Stimulated activated CD4-positive, alpha-beta T cell treated with anti-CD3 and anti-CD28 coated beads, Interleukin-4, amount 100 ng/mL, for 48 hours (primary cell): Measurements from ENCODE around the gene AKNA.

Experiments used
- DNase-seq, 2 donors: peaks; one replicate each; pipeline ENCODE4 v3.0.0-alpha.2; 2020; ENCODE audit warnings: low read depth in 2 of 2

AKNA gene

GRCh38 chr9:114417511-114417910, 29.7 kb upstream of the AKNA start:
- no peak for DNase-seq

- DNase-seq, result no peak
These were observed 29.1 kb upstream of the AKNA start for GRCh38 chr9:114416906-114417305.

GRCh38 chr9:114416290-114416689, 28.5 kb upstream of the AKNA start:
- no peak for DNase-seq

- DNase-seq, result no peak
These were observed 26.6 kb upstream of the AKNA start for GRCh38 chr9:114414346-114414745.

- no peak for DNase-seq
These were observed 26.1 kb upstream of the AKNA start for GRCh38 chr9:114413861-114414301.

- DNase-seq, result no peak
These were observed 24.4 kb upstream of the AKNA start for GRCh38 chr9:114412048-114412683.

GRCh38 chr9:114411452-114411851, 23.7 kb upstream of the AKNA start:
- no peak for DNase-seq

- no peak for DNase-seq
These were observed 23.1 kb upstream of the AKNA start for GRCh38 chr9:114410910-114411309.

GRCh38 chr9:114409842-114410241, 22.1 kb upstream of the AKNA start:
- DNase-seq, result no peak

GRCh38 chr9:114409103-114409780, 21.5 kb upstream of the AKNA start:
- DNase-seq, result no peak

- DNase-seq, result no peak
These were observed 20.9 kb upstream of the AKNA start for GRCh38 chr9:114408645-114409044.

- DNase-seq, result no peak
These were observed 20.1 kb upstream of the AKNA start for GRCh38 chr9:114407889-114408288.

GRCh38 chr9:114406441-114406840, 18.7 kb upstream of the AKNA start:
- DNase-seq, result no peak

- peak; percentile 63 to 69 for DNase-seq
These were observed 17.7 kb upstream of the AKNA start for GRCh38 chr9:114405294-114406034.

- DNase-seq, result no peak
These were observed 16.7 kb upstream of the AKNA start for GRCh38 chr9:114404531-114404930.

- DNase-seq, result no peak
These were observed 15.5 kb upstream of the AKNA start for GRCh38 chr9:114403153-114403756.

- no peak for DNase-seq
These were observed 13.6 kb upstream of the AKNA start for GRCh38 chr9:114401344-114401743.

GRCh38 chr9:114400772-114401171, 13.0 kb upstream of the AKNA start:
- DNase-seq, result no peak

GRCh38 chr9:114400219-114400618, 12.4 kb upstream of the AKNA start:
- DNase-seq, result no peak

GRCh38 chr9:114399381-114399780, 11.6 kb upstream of the AKNA start:
- DNase-seq, result no peak

- peak; percentile 96 to 98 for DNase-seq
These were observed 10.2 kb upstream of the AKNA start for GRCh38 chr9:114397848-114398605.
